ENCODE data around the gene DHODH. TPM values are rescaled to one million over a fixed set of nuclear protein-coding genes. Genes with fewer than 3 reads are reported as not detected.

Gene DHODH
- total and polyA plus RNA-seq, 2 donors (not counting 3 experiments of a cell fraction or from before 2014, with no cell fraction given), result 5.8 to 9.2 TPM

- dilution Hi-C loops (cut with MboI; ENCODE audit: extremely low pct_ligation_motif_present, low sequenced_read_pairs), result no loop called here
- Histone ChIP-seq H3K9me3 (replicated peaks; ENCODE audit: control insufficient read depth, insufficient read depth, low read length) (no peaks in the 10 kb centered on the region), H3K79me2 (ENCODE audit: control insufficient read depth, insufficient read depth, low read length) (no peaks in the 10 kb centered on the region), H3K27me3 (ENCODE audit: control insufficient read depth in 2 of 2, insufficient read depth in 2 of 2, low read length in 2 of 2) (no peaks in the 10 kb centered on the region), H4K20me1 (replicated peaks; ENCODE audit: control insufficient read depth, extremely low read depth, insufficient read depth, low read length) (no peaks in the 10 kb centered on the region), H3K4me2 (ENCODE audit: insufficient read depth, low read length) (no peak overlapping the region), H3K4me3 (replicated peaks in 1 of 3; ENCODE audit: insufficient read depth in 1 of 3, low read depth in 1 of 3, low read length in 3 of 3) (no peak overlapping the region), H3K36me3 (ENCODE audit: control insufficient read depth in 2 of 2, extremely low read depth in 1 of 2, insufficient read depth in 2 of 2, low read length in 2 of 2) (peaks cover 0 to 10% of the 10 kb centered on the region in 2 experiments), H2AFZ (ENCODE audit: low read depth, low read length) (no peak overlapping the region), H3K27ac (ENCODE audit: insufficient read depth, low read depth, low read length) (no peak overlapping the region), H3K4me1 (ENCODE audit: control insufficient read depth, extremely low read depth, insufficient read depth, low read length) (no peaks in the 10 kb centered on the region), H3K9me1 (replicated peaks; ENCODE audit: control insufficient read depth, extremely low read depth, insufficient read depth, low read length) (no peaks in the 10 kb centered on the region), H3K9ac (replicated peaks; ENCODE audit: extremely low read depth, insufficient read depth, low read length) (no peak overlapping the region)
- no peak for DNase-seq (ENCODE audit: low read depth, low spot score)
- ChIA-PET CTCF (no interaction called here), POLR2A (no interaction called here)
- no peak for TF ChIP-seq POLR2A (IDR thresholded peaks at IDR 0.05; ENCODE audit: low read depth, low read length)
- no peak for TF ChIP-seq CTCF (IDR thresholded peaks at IDR 0.05; ENCODE audit: extremely low read depth in 1 of 2, insufficient read depth in 1 of 2, low read depth in 1 of 2, low read length in 2 of 2)
- no peak for TF ChIP-seq MYC (IDR thresholded peaks at IDR 0.05; ENCODE audit: low read depth, low read length)
- TF ChIP-seq JUN (IDR thresholded peaks at IDR 0.05; ENCODE audit: borderline replicate concordance, insufficient read depth, insufficient read length, low read depth), result no peak
- TF ChIP-seq GATA2 (IDR thresholded peaks at IDR 0.05; ENCODE audit: insufficient read depth, insufficient read length, low read depth, low read length), result no peak
- no peak for TF ChIP-seq MAX (IDR thresholded peaks at IDR 0.05; ENCODE audit: insufficient read depth, insufficient read length)
- TF ChIP-seq POLR2AphosphoS5 (IDR thresholded peaks at IDR 0.05; ENCODE audit: insufficient read depth, low read depth, low read length), result no peak
- TF ChIP-seq EZH2 (IDR thresholded peaks at IDR 0.05; ENCODE audit: borderline replicate concordance, low read depth, low read length, severe bottlenecking), result no peak
- no peak for TF ChIP-seq FOS (IDR thresholded peaks at IDR 0.05; ENCODE audit: borderline replicate concordance, insufficient read depth, low read length)
- no TSS peak for BruUV-seq (replicated peaks)
- intact Hi-C loops (cut with micrococcal nuclease), result no loop called here
- FAIRE-seq, result no peak
These were observed 17.0 kb downstream of the DHODH start for GRCh38 chr16:72025404-72026114.
